ENCODE data around the gene GRIA1.

Gene GRIA1

DNA sequence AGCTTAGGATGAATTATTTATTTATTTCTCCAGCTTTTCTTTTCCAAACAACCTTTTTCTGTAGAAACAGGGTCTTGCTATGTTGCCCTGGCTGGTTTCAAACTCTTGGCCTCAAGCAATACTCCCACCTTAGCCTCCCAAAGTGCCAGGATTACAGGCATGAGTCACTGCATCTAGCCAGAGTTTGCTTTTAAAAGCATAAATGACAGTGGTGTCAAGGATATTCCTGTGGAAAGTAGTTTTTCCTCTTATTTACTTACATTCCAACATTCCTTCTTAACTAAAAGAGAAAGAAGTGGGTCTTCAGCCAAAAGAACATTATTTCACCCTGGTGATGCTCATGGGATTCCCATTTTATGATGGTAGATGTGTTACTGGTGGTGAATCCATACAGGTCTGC is 62.4 kb downstream of the GRIA1 start:
- peak; percentile 43 for DNase-seq

DNA sequence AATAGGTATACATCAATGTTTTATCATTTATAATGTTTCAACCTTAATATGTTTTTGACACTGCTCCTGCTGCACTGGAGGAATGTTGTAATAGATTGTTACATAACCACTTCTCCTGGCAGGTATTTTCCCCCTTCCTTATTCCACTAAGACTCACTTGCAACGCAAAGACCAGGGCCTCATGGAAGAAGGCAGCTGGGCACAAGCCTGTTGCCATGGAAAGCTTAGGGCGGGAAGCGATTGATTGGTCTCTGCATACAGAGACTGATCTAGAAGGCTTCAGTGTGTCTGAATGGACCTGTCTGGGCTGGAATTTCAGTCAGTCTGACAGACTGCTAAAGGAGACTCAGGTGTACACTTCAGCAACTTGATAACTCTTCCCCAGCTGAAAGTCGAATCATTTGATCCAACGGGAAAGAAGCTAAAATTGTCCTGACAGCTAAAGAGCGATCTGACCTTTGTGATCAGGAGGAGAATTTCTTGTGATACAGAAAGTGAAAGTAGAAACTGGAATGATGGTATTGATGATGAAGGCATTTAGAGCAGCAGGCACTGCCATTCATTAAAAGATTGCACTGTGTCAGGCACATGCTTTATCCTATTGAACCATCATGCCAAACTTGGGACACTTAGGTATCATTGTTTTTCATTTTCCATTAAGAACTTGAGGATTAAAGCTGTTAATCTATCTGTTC is 65.1 kb downstream of the GRIA1 start:
- DNase-seq: no peak

GRCh38 chr5:153558957-153559356 is 68.5 kb downstream of the GRIA1 start:
- no peak for DNase-seq

DNA sequence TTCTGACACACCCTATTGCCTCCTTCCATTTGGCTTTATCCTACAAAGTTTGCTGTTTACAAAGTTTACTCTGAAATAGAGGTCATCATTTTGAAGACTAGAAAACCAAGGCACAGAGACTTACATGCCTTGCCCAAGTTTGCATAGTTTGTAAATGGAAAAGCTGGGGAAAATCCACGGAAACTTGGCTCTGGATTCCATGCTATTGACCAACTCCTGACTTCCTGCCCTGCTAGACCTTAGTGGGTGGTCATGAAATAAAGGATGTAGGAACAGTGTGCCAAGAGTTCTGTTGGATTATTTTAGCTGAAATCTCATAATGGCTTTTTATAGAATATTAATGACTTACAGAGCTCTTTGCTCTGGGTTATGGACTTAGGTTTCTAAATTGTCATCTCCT is 69.5 kb downstream of the GRIA1 start:
- DNase-seq: peak; percentile 23

DNA sequence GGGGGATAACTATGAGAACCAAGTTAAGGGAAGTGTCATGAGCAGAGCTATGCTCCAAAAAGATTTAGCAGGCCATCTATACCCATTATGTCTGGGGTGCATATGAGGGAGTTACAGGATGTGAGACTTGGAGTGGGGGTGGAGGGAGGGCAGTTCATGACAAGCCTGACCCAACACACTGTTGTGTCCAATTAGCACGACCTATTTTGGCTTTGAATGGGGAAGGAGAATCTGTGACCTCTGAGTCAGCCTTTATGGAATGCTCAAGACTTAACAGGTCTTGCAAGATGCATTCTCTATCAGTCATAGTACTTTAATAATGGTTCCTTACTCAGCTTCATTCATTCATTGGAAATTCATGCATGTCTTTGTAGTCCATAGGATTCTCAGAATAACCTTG is 71.7 kb downstream of the GRIA1 start:
- DNase-seq: peak; percentile 92

DNA sequence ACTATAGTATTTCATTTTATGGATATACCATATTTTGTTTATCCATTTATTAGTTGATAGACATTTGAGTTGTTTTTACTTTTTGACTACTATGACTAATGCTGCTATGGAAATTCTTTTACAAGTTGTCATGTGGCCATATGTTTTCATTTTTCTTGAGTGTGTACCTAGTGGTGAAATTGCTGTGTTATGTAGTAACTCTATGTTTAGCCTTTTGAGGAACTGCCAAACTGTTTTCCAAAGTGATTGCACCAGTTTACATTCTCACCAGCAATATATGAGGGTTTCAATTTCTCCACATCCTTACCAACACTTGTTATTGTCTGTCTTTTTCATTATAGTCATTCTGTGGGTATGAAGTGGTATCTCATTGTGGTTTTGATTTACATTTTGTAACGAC is 75.4 kb downstream of the GRIA1 start:
- peak; percentile 84 for DNase-seq

DNA sequence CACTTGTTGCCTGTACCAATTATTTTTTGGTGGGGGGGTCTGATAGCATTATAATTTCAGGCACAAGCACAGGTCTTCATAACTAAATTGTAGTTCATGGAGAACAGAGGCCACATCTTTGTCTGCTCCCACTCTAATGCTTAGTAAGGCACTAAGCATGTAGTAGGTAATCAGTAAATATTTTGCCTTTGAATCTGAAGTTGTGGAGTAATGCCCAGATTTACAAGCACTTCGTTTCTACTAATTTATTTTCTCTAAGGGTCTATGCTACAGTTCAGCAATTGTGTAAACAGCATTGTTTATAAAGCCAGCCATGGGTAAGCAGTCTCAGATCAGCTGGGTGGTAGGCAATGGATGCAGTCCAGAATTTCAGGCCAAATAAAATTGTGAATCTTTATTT is 78.6 kb downstream of the GRIA1 start:
- DNase-seq: no peak

GRCh38 chr5:153571162-153571561 is 80.7 kb downstream of the GRIA1 start:
- no peak for DNase-seq

DNA sequence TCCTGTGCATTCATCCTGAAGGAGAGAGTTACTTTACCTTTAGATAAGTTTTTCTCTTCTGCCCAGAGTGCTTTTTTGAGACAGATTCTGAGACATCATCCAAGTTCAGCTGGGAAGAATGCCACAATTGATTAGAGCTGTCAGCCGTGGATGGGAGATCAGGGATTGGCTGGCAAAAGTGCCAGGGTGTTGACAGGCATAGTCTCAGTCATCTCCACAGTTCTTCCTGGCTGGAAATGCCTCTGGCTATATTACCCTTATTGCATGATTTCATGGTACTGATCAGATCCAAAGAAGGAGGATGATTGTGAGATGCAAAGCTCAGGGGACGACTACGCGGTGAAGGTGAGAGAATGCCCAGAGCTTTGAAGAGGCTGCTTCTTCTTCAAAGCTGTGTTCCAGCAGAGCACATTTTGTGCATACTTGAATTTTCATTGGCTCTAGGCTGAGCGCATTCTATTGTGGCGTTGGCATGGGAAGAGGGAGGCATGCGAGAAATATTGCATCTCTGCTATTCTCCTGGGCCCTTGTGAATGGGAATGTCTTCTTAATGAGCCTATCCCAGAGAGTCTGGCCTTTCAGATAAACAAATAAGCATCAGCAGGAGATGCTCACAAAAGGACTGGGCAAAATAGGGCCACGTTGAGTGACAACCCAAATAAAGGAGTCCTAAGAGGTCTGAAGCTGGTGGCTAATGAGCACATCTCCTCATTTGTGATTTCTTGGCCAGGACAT is 82.1 kb downstream of the GRIA1 start:
- no peak for DNase-seq

- DNase-seq: no peak
Observed at GRCh38 chr5:153573326-153574033, 83.0 kb downstream of the GRIA1 start.

DNA sequence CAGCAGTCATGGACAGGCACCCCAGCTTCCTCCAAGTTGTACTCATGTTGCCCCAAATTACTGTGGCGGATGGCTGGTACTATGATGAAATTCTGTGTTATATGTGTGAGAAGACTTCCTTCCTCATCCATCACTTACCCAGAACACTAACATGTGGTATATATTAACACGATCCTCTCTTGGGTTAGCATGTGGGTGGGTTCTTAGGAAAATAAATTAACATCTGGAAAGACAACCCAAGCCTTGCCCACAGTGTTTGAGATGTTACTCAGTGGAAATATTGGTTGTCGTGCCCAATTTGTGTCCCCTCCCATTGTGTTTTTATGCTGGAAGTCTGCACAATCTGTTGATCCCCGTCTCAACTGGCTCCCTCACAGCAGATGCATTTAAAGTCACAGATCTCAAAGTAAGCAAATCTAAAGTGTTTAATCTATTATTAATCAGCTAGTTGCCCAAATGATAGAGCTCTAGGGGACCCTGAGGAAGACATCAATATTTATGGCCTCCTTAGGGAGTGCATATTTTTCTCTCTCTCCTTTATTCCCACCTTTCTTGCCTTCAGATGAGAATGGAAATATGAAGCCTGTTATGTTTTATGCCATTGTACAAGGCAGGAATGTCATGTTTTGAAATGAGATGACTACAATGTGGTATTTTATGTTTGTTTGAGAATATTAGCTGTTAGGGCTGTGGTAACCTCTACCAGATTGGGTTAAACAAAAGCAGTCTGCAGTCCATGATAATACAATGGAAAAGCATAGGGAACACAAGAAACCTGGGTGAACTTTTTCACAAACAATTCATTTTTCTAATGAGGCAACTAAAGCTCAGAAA is 93.9 kb downstream of the GRIA1 start:
- no peak for DNase-seq

GRCh38 chr5:153584960-153585359 is 94.5 kb downstream of the GRIA1 start:
- no peak for DNase-seq

- DNase-seq: no peak
Observed at GRCh38 chr5:153585622-153586277, 95.3 kb downstream of the GRIA1 start.

DNA sequence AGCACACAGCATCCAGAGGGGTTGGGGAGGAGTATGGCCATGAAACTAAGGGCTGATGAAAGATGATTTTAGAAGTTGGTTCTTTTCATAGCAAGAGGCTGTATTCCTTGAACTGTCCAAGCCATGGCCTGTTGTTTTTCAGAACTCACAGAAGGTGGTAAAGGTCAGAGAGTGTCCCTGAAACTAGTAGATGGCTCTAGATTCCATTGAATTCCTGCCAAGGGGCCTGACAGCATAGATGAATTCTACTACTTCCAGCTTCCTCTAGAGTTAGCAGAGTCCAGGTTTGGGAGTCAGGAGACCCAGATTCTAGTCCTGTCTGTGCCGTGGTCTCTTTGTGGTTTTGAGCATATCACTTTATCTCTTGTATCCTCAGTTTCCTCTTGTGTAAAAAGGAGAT is 101.6 kb downstream of the GRIA1 start:
- DNase-seq: no peak

GRCh38 chr5:153594785-153595184 is 104.3 kb downstream of the GRIA1 start:
- no peak for DNase-seq

DNA sequence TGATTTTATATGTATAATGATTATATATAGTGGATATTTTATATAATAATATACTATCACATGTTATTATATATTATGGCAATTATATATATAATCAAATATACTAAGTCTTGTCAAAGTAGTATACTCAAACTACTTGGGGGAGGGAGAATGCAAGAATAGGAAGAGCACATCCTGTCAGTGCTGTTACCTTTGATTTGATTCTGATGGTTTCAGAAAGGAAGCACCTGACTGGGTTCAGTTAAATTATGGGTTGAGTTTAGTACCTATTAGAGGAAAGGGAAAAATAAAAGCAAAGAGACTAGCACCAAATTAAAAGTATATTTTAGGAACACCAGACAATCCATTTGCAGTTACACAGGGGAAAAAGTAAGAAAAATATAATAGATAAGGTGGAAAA is 107.6 kb downstream of the GRIA1 start:
- no peak for DNase-seq

- no peak for DNase-seq
Observed at GRCh38 chr5:153601377-153601776, 110.9 kb downstream of the GRIA1 start.

GRCh38 chr5:153605386-153605785 is 114.9 kb downstream of the GRIA1 start:
- no peak for DNase-seq

GRCh38 chr5:153610009-153610408 is 119.5 kb downstream of the GRIA1 start:
- DNase-seq: no peak

DNA sequence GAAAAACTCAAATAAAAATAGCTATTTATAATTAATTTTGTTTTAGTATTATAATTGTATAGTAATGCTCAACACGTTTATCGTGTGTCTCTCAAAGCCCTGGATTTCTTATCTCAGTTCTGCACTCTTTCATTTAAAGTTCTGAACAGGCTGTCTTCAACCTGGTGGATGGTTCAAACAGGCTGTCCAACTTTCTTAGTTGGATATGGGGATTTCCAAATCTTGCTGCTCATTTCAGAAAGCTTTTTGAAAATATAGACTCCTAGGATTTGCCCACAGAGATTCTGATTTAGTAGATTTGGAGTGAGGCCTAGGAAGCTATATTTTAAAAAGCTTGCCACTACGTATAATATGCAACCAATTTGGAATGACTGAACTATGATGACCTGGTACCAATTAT is 120.3 kb downstream of the GRIA1 start:
- DNase-seq: no peak

GRCh38 chr5:153613144-153613543 is 122.7 kb downstream of the GRIA1 start:
- DNase-seq: peak; percentile 65

DNA sequence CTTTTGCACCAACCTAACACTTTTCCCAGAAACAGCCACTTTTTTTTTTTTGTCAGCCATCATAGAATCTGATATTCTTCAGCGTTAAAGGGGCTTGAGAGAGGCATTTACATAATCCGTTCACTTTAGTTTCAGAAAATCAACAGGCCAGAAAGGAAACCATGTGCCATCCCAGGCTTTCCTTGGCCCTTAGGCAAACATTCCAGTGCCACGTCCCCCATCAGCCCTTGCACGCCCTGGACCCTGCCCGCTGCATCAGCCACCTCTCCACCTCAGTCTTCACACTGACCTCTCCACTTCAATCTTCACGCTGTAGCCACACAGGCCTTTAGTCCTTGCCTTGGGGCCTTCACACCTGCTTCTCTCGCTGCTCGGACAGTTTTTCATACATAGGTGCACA is 123.2 kb downstream of the GRIA1 start:
- no peak for DNase-seq

GRCh38 chr5:153617190-153617589 is 126.7 kb downstream of the GRIA1 start:
- DNase-seq: peak; percentile 67
